AG04450 (cell line): ENCODE results near the gene ZCRB1. TPM values are rescaled to one million over a fixed set of nuclear protein-coding genes. Genes with fewer than 3 reads are reported as not detected.

Source experiments
- CTCF ChIA-PET: fragments of 300-600, 350-600 bp; formaldehyde crosslinking; extraction: SDS; loops from one replicate; lab custom pipeline; 2022; ENCODE audit warnings: antibody characterized with exemption, inconsistent platforms; lab: Charles Lee
- POLR2A ChIA-PET: fragments of 350-600 bp; formaldehyde crosslinking; extraction: SDS; loops from one replicate; lab custom pipeline; 2021; ENCODE audit warnings: antibody characterized with exemption, inconsistent platforms; lab: Yijun Ruan, JAX
- DNase-seq: peaks from one replicate; pipeline ENCODE4 v3.0.0-alpha.2; 2011; ENCODE audit warnings: low read depth, low spot score
- H3K27ac ChIP-seq: one replicate; pipeline ENCODE4 v1.5.1; 2012; ENCODE audit warnings: low read depth, low read length, control low read depth
- H3K27me3 ChIP-seq: one replicate; pipeline ENCODE4 v1.6.0; 2012; ENCODE audit warnings: low read length; ENCODE audit not compliant: control insufficient read depth, insufficient read depth
- H3K4me3 ChIP-seq: 2 replicates; pipeline ENCODE4 v1.5.1; 2011; ENCODE audit warnings: mild to moderate bottlenecking, low read depth, low read length, control low read depth
- H3K9me3 ChIP-seq: 2 replicates; pipeline ENCODE4 v1.5.1; 2012; ENCODE audit warnings: low read length; ENCODE audit not compliant: control insufficient read depth, insufficient read depth
- polyA plus RNA-seq: library from polyadenylated mRNA; depleted of rRNA; stranded (reverse); fragments of >200 nt; gene quantifications from 2 replicates; pipeline ENCODE4 v1.2.3, GENCODE V29; 2011
- TF ChIP-seq, protein P1 (sequence below): IDR thresholded peaks from 2 replicates; pipeline ENCODE4 v1.5.1; 2011; ENCODE audit warnings: low read depth, low read length, control low read depth, inconsistent platforms

Gene ZCRB1
- polyA plus RNA-seq, 1 experiment = 59.6 TPM

DNA sequence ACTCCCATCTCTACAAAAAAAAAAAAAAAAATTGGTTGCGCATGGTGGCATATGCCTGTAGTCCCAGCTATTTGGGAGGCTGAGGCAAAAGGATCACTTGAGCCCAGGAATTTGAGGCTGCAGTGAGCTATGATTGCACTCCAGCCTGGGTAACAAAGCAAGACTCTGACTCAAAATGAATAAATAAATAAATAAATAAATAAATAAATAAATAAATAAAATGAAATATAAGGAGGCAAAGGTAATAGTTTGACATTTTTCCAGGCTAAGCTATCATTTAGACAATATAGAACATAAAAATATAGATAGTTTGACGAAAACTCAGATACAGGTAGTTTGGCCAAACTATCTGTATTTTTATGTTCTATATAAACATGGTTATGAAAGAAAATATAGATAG is 40.5 kb downstream of the ZCRB1 start:
- TF ChIP-seq, protein P1, sequence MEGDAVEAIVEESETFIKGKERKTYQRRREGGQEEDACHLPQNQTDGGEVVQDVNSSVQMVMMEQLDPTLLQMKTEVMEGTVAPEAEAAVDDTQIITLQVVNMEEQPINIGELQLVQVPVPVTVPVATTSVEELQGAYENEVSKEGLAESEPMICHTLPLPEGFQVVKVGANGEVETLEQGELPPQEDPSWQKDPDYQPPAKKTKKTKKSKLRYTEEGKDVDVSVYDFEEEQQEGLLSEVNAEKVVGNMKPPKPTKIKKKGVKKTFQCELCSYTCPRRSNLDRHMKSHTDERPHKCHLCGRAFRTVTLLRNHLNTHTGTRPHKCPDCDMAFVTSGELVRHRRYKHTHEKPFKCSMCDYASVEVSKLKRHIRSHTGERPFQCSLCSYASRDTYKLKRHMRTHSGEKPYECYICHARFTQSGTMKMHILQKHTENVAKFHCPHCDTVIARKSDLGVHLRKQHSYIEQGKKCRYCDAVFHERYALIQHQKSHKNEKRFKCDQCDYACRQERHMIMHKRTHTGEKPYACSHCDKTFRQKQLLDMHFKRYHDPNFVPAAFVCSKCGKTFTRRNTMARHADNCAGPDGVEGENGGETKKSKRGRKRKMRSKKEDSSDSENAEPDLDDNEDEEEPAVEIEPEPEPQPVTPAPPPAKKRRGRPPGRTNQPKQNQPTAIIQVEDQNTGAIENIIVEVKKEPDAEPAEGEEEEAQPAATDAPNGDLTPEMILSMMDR = no peak
- no peak overlapping the region for H3K27ac ChIP-seq
- ChIA-PET POLR2A (interaction anchor here (0.7 kb wide), 1 partner anchor 1401 kb away, joined by 3 read pairs; no protein-coding TSS in a partner anchor), CTCF (no interaction called here)
- no peaks in the 10 kb centered on the region; the same call in 1 of the 2 replicates for H3K9me3 ChIP-seq
- no peak for DNase-seq
- H3K4me3 ChIP-seq = no peak overlapping the region
- peaks cover 2% of the 10 kb centered on the region for H3K27me3 ChIP-seq

- Histone ChIP-seq H3K27ac (no peak overlapping the region), H3K9me3 (no peaks in the 10 kb centered on the region; the same call in 1 of the 2 replicates), H3K27me3 (peaks cover 2% of the 10 kb centered on the region), H3K4me3 (no peak overlapping the region)
- ChIA-PET CTCF (no interaction called here), POLR2A (interaction anchor here (0.7 kb wide), 1 partner anchor 1402 kb away, joined by 3 read pairs; no protein-coding TSS in a partner anchor)
- TF ChIP-seq, protein P1 = no peak
- DNase-seq = no peak
Measured at GRCh38 chr12:42284876-42285275, 41.0 kb downstream of the ZCRB1 start.

DNA sequence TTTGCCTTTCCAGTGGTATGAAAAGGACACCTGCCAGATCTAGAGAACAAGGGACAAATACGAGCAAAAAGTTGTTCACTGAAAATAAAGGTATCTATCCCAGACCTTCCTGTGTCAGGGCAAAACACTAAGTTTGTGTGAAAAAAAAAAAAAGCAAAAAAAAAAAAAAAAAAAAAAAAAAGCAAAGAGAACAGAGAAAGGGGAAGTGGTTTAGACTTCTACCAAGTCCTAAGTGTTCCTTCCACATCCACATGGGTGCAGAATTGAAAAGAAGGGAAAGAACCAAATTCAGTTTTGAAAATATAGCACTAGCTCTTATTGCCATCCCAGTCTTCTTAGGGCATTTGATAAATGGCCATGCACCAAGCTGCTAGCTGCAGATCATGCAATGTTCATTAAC is 41.7 kb downstream of the ZCRB1 start:
- CTCF ChIA-PET = interaction anchor here (1.2 kb wide), 1 partner anchor 260 kb away, joined by 3 read pairs; no protein-coding TSS in a partner anchor
- POLR2A ChIA-PET = no interaction called here
- no peak overlapping the region for H3K27ac ChIP-seq

DNA sequence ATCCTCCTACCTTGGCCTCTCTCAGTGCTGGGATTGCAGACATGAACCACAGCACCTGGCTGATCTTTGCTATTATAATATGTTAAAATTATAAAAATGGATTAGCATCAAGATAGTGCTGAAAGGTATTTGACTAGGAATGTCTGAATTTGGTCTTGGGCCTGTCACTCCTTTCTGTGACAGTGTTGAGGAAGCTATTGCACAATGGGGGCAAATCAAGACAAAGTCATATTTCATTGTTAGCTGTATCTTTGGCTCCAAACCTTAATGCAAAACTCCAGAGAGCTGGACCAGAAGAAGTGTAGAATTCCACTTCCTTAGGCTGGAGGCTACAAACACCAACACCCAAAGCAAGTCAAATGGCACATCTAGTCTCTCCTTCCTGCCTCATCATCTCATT is 42.2 kb downstream of the ZCRB1 start:
- Histone ChIP-seq H3K27me3 (peaks cover 2% of the 10 kb centered on the region), H3K4me3 (no peak overlapping the region), H3K27ac (no peak overlapping the region), H3K9me3 (no peaks in the 10 kb centered on the region; the same call in 1 of the 2 replicates)
- DNase-seq = no peak
- TF ChIP-seq, protein P1 = no peak
- POLR2A ChIA-PET = no interaction called here
- CTCF ChIA-PET = interaction anchor here (1.2 kb wide), 1 partner anchor 260 kb away, joined by 3 read pairs; no protein-coding TSS in a partner anchor

More for the DNA sequence above, 41.7 kb downstream of the ZCRB1 start:
- H3K4me3 ChIP-seq = no peak overlapping the region
- H3K27me3 ChIP-seq = peaks cover 2% of the 10 kb centered on the region
- no peaks in the 10 kb centered on the region; the same call in 1 of the 2 replicates for H3K9me3 ChIP-seq
- no peak for DNase-seq
- TF ChIP-seq, protein P1 = no peak

DNA sequence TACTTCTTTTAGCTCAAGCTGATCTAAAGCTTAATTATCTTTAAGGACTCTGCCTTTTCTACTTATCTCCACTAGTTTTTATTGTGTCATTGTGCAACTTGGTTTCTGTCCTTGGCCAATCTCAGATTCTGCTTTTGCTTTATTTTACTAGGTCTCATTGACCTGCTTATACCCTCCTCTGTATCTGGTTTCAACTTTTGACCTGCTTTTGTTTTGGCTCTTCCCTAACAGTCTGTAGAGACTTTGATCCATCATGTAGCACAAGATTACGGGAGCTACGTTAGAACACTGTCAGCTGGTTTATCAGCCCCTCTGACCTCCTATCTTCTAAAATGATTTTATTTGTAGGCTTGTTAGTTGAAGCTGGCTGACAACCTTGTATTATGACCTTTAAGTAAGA is 43.6 kb downstream of the ZCRB1 start:
- ChIA-PET POLR2A (no interaction called here), CTCF (no interaction called here)
- no peak for DNase-seq
- TF ChIP-seq, protein P1 = no peak
- no peak overlapping the region for H3K27ac ChIP-seq
- peaks cover 2% of the 10 kb centered on the region for H3K27me3 ChIP-seq
- H3K4me3 ChIP-seq = no peak overlapping the region
- H3K9me3 ChIP-seq = no peaks in the 10 kb centered on the region; the same call in 1 of the 2 replicates
